Measurements from ENCODE around the gene CCDC197.

Gene CCDC197

DNA sequence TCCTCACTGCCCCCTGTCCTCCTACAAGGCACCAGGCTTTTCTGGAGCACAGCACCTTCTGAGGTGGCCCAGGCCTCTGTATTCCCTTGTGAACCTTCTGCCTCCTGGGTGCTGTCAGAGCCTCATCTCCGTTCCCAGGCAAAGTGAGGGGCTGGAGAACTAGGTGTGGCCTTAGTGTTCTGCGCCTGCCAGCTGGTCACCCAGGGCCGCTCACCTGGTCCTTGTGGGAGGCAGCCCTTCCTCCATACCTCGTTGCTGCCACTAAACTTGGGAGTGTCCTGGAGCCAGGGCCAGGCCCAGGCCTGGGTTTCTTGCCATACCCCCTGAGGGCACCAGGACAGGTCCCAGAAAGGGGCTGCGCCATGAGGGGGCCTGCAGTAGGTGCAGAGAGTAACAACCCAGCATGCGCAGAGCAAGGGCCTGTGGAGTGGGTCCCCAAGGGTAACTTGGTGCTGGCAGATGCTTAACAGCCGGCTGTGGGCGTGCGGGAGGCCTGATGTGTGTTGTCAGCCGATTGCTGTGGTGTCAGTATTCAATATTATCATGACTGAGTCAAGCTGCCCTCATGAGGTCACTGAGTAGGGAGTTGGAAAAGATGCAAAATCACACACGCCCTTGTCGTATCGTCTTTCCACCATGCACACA lies 46.1 kb downstream of the CCDC197 start:
- no peak for DNase-seq (ENCODE audit: low spot score)

DNA sequence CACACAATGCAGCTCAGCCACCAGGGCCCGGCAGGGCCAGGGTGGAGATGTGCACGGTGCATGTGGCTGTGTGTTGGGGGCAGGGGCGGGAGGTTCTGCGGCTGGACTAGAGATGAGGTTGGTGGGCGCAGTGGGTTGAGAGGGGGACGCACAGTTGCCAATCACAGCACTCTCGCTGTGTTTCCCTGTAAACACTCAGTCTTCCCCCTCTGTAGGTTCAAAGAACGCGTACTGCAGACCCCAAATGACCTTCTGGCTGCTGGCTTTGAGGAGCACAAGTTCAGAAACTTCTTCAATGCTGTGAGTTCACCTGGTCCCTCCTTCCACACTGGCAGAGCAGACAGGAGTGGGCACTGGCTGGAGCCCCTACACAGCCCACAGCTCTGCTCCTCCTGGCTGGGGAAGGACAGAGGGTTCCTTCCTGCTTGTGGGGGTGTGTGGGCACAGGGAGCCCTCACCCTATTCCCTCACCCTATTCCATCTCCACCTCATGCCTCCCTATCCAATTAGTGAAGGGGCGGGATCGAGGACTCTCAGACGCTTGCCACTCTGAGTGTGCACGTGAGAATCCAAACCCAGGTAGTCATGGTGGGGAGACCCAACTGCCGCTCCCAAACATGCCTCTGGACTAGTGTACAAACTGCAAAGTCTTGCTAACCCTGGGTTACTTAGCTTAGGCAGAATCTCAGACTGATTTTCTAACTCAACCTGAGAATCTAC lies 46.8 kb downstream of the CCDC197 start:
- DNase-seq (ENCODE audit: low spot score): no peak

DNA sequence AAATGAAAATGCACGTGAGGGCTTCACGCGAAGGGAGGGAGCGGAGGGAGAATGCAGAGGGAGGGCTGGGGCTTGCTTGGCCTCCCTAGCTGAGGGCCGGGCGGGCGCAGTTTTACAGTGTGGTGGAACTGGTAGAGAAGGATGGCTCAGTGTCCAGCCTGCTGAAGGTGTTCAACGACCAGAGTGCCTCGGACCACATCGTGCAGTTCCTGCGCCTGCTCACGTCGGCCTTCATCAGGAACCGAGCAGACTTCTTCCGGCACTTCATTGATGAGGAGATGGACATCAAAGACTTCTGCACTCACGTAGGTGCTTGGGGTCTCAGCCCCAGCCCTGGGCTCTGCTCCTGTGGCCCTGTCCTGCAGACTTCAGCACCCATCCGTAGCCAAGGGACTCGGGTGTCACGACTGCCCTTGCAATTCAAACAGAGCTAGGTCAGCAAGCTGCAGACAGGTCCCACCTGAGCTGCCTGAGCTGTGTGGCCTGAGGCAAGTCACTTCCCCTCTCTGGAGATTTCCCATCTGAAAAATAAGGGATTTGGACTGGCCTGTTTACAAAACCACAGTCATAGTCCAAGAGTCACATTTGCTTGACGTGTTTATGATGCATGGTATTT lies 47.5 kb downstream of the CCDC197 start:
- no peak for DNase-seq (ENCODE audit: low spot score)

GRCh38 chr14:94045101-94045500 lies 48.0 kb downstream of the CCDC197 start:
- DNase-seq (ENCODE audit: low spot score): no peak

GRCh38 chr14:94045563-94046345 lies 48.7 kb downstream of the CCDC197 start:
- DNase-seq (ENCODE audit: low spot score): no peak

DNA sequence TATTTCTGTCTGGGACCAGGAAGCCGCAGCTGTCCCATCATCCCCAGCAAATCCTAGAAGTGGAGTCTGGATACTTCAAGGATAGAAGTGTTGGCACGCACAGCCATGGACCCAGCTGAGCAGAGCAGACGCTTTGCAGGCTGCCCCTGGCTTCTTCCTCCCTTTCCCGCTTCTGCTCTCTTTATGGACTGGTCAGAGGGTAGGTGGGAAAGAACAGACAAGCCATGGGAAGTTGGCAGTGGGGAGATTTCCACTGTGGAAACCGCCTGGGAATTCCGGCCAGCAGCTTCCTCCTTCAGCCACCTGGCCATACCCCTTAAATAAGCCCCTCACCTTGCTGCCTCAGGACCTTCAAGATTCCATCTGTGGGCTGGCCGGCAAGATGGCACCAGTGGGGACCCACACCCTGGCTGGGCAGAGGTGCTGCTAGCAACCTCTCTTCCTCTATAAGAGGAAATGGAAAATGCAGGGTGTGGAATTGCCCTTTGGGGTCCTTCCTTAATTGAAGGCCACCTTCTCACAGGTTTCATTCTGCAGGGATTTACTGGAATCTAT lies 49.7 kb downstream of the CCDC197 start:
- DNase-seq (ENCODE audit: low spot score): no peak

GRCh38 chr14:94047581-94047980 lies 50.5 kb downstream of the CCDC197 start:
- DNase-seq (ENCODE audit: low spot score): no peak

GRCh38 chr14:94048691-94049624 lies 51.9 kb downstream of the CCDC197 start:
- no peak for DNase-seq (ENCODE audit: low spot score)

- DNase-seq (ENCODE audit: low spot score): no peak
These were observed 52.5 kb downstream of the CCDC197 start for GRCh38 chr14:94049625-94050023.

DNA sequence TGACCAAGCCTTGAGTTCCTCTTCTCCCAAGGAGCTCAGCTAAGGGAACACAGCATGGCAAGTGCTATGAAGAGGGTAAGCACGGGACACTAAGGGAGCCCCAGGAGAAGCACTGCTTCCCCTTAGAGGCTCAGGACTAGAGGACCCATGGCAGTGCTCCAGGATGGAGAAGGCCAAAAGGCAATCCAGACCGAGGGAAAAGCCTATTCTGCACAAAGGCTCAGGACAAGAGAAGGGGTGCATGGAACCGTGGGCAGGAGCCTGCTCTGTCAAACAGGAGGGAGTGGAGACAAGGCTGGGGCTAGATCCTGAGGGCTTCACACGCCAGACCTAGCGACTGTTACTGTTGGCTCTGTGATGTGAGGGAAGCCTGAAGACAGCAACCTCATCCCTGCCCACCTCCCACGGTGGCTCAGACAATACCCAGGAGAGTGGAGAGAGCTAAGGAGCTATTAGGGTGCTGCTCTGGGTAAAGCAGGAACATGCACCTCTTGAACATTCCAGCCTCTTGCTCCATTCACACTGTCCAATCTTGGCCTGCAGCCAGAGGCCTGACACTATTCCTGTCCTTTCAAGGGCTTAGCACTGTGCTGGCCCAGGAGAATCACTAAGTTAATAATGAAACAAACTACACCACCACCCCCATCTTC lies 53.3 kb downstream of the CCDC197 start:
- no peak for DNase-seq (ENCODE audit: low spot score)

GRCh38 chr14:94051115-94051514 lies 54.0 kb downstream of the CCDC197 start:
- DNase-seq (ENCODE audit: low spot score): no peak

DNA sequence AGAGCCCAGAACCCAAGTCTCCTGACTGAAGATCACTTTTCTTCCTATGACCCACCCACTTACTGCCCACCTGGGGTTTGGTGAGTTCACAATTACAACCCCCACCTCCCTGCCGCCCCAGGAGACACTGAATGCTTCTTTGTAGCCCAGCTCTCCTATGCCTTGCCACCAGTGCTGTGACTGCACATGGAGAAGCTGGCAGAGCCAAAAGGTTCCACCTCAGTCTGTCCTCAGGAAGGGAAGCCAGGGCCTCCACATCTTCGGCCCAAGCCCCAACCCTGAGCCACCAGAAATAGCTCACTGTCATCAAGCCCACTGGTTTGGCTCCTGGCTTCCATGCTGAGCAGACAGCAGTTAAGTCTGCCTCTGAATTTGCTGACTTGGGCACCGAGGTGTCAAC lies 54.7 kb downstream of the CCDC197 start:
- no peak for DNase-seq (ENCODE audit: low spot score)

- no peak for DNase-seq (ENCODE audit: low spot score)
These were observed 55.1 kb downstream of the CCDC197 start for GRCh38 chr14:94052199-94052598.

GRCh38 chr14:94052662-94053061 lies 55.6 kb downstream of the CCDC197 start:
- no peak for DNase-seq (ENCODE audit: low spot score)

- DNase-seq (ENCODE audit: low spot score): no peak
These were observed 57.3 kb downstream of the CCDC197 start for GRCh38 chr14:94054401-94054800.

- DNase-seq (ENCODE audit: low spot score): no peak
These were observed 57.8 kb downstream of the CCDC197 start for GRCh38 chr14:94054936-94055335.

GRCh38 chr14:94056579-94057308 lies 59.6 kb downstream of the CCDC197 start:
- DNase-seq (ENCODE audit: low spot score): no peak

DNA sequence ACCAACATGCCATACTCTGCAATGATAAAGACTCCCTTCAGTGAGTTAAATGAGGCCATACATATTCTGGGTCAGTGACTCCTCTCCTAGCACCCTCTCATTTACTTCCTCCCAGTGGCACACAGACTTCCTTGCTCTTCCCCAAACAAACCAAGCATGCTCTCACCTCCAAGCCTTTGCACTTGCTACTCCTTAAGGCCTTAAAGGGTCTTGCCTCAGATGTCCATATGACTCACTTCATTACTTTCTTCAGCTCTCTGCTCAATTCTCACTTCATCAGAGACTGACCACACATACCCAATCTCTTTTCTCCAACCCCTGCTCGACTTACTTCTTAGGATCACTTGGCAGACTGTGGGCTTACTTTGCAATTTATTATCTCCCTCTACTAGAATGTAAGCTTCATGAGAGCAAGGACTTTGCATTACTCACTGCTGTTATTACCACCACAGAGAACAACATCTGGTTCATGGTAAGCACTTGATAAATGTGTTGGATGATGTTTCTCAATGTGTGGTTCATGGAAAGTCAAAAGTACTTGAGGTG lies 61.1 kb downstream of the CCDC197 start:
- DNase-seq (ENCODE audit: low spot score): no peak

All from NAMALWA (cell line).